GM12864 (cell line): ENCODE data around the gene HOXB4.

Experiments used
- DNase-seq: peaks from one replicate; pipeline ENCODE4 v3.0.0-alpha.2; 2011; ENCODE audit warnings: low read depth
- H3K4me3 ChIP-seq: 2 replicates; pipeline ENCODE4 v1.5.1; 2011; ENCODE audit warnings: mild to moderate bottlenecking, low read depth, low read length, control low read depth
- CTCF ChIP-seq: IDR thresholded peaks from 2 replicates; pipeline ENCODE4 v1.5.1; 2011; ENCODE audit warnings: low read depth, mild to moderate bottlenecking, moderate library complexity, low read length, control low read depth, inconsistent platforms; ENCODE audit errors: missing control alignments

HOXB4 gene

GRCh38 chr17:48609033-48609432 is 30.9 kb upstream of the HOXB4 start:
- no peak for DNase-seq
- no peak for TF ChIP-seq CTCF
- no peak overlapping the region for H3K4me3 ChIP-seq

- no peak overlapping the region for H3K4me3 ChIP-seq
- no peak for TF ChIP-seq CTCF
These were observed 30.3 kb upstream of the HOXB4 start for GRCh38 chr17:48608494-48608834.

GRCh38 chr17:48606892-48607614 is 28.9 kb upstream of the HOXB4 start:
- DNase-seq = no peak
- no peak for TF ChIP-seq CTCF
- no peak overlapping the region for H3K4me3 ChIP-seq

More at GRCh38 chr17:48608494-48608834, 30.3 kb upstream of the HOXB4 start:
- DNase-seq = no peak

GRCh38 chr17:48605991-48606891 is 28.1 kb upstream of the HOXB4 start:
- TF ChIP-seq CTCF = no peak
- no peak overlapping the region for H3K4me3 ChIP-seq
- no peak for DNase-seq

GRCh38 chr17:48605409-48605919 is 27.3 kb upstream of the HOXB4 start:
- DNase-seq = no peak
- no peak for TF ChIP-seq CTCF
- H3K4me3 ChIP-seq = no peak overlapping the region

GRCh38 chr17:48604770-48605329 is 26.7 kb upstream of the HOXB4 start, which contains the start of gene HOXB6:
TSS of gene HOXB6 (minus strand) at chr17:48604986. CDS start at chr17:48598150, 6,836 bp downstream.
- TF ChIP-seq CTCF = no peak
- no peak within 1 kb of the TSS for H3K4me3 ChIP-seq
- no peak for DNase-seq
